HepG2 (cell line): ENCODE measurements around the gene HAUS5. TPM values are rescaled to one million over a fixed set of nuclear protein-coding genes. Genes with fewer than 3 reads are reported as not detected.

Source experiments
- ATAC-seq: fragments of 200-7000 bp; cut with Tn5 transposase; 3 replicates; pipeline ENCODE4 v1.9.1; 2020; ENCODE audit warnings: mild to moderate bottlenecking, moderate library complexity
- BruUV-seq: library from RNA; stranded (reverse); fragments of 400-500 nt; replicated peaks from 2 replicates; lab custom pipeline; 2021; lab: Mats Ljungman, UMichigan
- CTCF ChIA-PET: fragments of 300-600 bp; formaldehyde crosslinking; extraction: SDS; loops from one replicate; lab custom pipeline; 2021; ENCODE audit warnings: low total read pairs, inconsistent platforms, low intra/inter-chr PET ratio; lab: Yijun Ruan, JAX
- POLR2A ChIA-PET: fragments of 350-600 bp; sonication (Branson Sonifier 250); formaldehyde crosslinking; loops from one replicate; lab custom pipeline; 2020; ENCODE audit warnings: antibody characterized with exemption, inconsistent platforms; lab: Yijun Ruan, JAX
- DNase-seq: peaks from one replicate; pipeline ENCODE4 v3.0.0-alpha.2; 2015; ENCODE audit warnings: low spot score
- FAIRE-seq: peaks from 3 replicates; lab custom pipeline; 2011; peaks lifted over from hg19 to GRCh38; lab: Jason Lieb, UNC
- H2AFZ ChIP-seq: one replicate; pipeline ENCODE4 v1.6.1; 2011; ENCODE audit warnings: low read length, inconsistent platforms
- H3K27ac ChIP-seq: fragments of 300-600 bp; 3 replicates; pipeline ENCODE4 v1.8.0; 2011; ENCODE audit warnings: mixed run types, mild to moderate bottlenecking, mixed read lengths, low read length, inconsistent platforms; ENCODE audit not compliant: insufficient read depth; ENCODE audit errors: extremely low read length
- H3K27me3 ChIP-seq, 2 experiments: fragments of 200-600 bp in 1 of 2; 2 replicates in 1 of 2; 3 replicates in 1 of 2; pipeline versions ENCODE4 v1.6.0 to v1.8.0; 2011; ENCODE audit warnings: low read length in 2 of 2, mild to moderate bottlenecking in 2 of 2, moderate library complexity in 2 of 2, inconsistent platforms in 1 of 2; ENCODE audit not compliant: insufficient read depth in 2 of 2, control insufficient read depth in 1 of 2
- H3K36me3 ChIP-seq, 2 experiments: fragments of 200-600 bp in 1 of 2; replicated peaks in 1 of 2; 2 replicates in 1 of 2; 3 replicates in 1 of 2; pipeline versions ENCODE4 v1.5.1 to v1.8.0; 2011; ENCODE audit warnings: low read length in 2 of 2, inconsistent platforms in 1 of 2; ENCODE audit not compliant: insufficient read depth in 2 of 2, control insufficient read depth in 1 of 2
- H3K4me1 ChIP-seq: 2 replicates; pipeline ENCODE4 v1.5.1; 2012; ENCODE audit warnings: low read length, inconsistent platforms; ENCODE audit not compliant: insufficient read depth
- H3K4me2 ChIP-seq: 2 replicates; pipeline ENCODE4 v1.6.0; 2011; ENCODE audit warnings: low read depth, low read length, inconsistent platforms
- H3K4me3 ChIP-seq, 3 experiments: fragments of 200-600 bp in 1 of 3; sonication (generic), shearing (Covaris generic) in 1 of 3; replicated peaks in 1 of 3; 2 replicates each; pipeline ENCODE4 v1.5.1; 2011 to 2016; ENCODE audit warnings: low read length in 3 of 3, inconsistent platforms in 2 of 3, low read depth in 2 of 3, mild to moderate bottlenecking in 2 of 3, control low read depth in 1 of 3, mixed read lengths in 1 of 3; ENCODE audit not compliant: insufficient read depth in 1 of 3
- H3K79me2 ChIP-seq: one replicate; pipeline ENCODE4 v1.6.1; 2011; ENCODE audit warnings: low read length, inconsistent platforms; ENCODE audit not compliant: insufficient read depth
- H3K9ac ChIP-seq: 2 replicates; pipeline ENCODE4 v1.6.0; 2011; ENCODE audit warnings: mild to moderate bottlenecking, low read depth, low read length, inconsistent platforms; ENCODE audit not compliant: insufficient read depth
- H3K9me3 ChIP-seq: 2 replicates; pipeline ENCODE4 v1.5.1; 2012; ENCODE audit warnings: mild to moderate bottlenecking, low read length
- H4K20me1 ChIP-seq: 2 replicates; pipeline ENCODE4 v1.6.0; 2011; ENCODE audit warnings: inconsistent platforms, mild to moderate bottlenecking, low read length, moderate library complexity; ENCODE audit not compliant: insufficient read depth
- HNRNPK ChIP-seq: fragments of 200-400 bp; formaldehyde crosslinking; IDR thresholded peaks from 2 replicates; pipeline ENCODE4 v1.6.1; 2018; ENCODE audit warnings: low read length, low read depth, moderate library complexity, mild to moderate bottlenecking; ENCODE audit not compliant: poor library complexity, severe bottlenecking
- KDM4B ChIP-seq: sonication (generic); formaldehyde crosslinking; IDR thresholded peaks from 2 replicates; pipeline ENCODE4 v1.4.0; 2020; ENCODE audit warnings: missing genetic modification reagents
- ZMYM3 ChIP-seq: sonication (generic); formaldehyde crosslinking; IDR thresholded peaks from 2 replicates; pipeline ENCODE4 v1.5.1; 2020; ENCODE audit warnings: mild to moderate bottlenecking, missing genetic modification reagents
- ZNF383 ChIP-seq: sonication (generic); formaldehyde crosslinking; IDR thresholded peaks from 2 replicates; pipeline ENCODE4 v1.4.0; 2020; ENCODE audit warnings: missing genetic modification reagents, mild to moderate bottlenecking, borderline replicate concordance
- ZNF629 ChIP-seq: sonication (generic); formaldehyde crosslinking; conservative IDR thresholded peaks from 2 replicates; pipeline ENCODE4 v1.5.0; 2020; ENCODE audit warnings: missing genetic modification reagents
- ZNF768 ChIP-seq: sonication (generic); formaldehyde crosslinking; IDR thresholded peaks from 2 replicates; pipeline ENCODE4 v1.4.0; 2020; ENCODE audit warnings: missing genetic modification reagents
- ZSCAN25 ChIP-seq: sonication (generic); formaldehyde crosslinking; IDR thresholded peaks from 2 replicates; pipeline ENCODE4 v1.8.0; 2022; ENCODE audit warnings: mild to moderate bottlenecking, missing genetic modification reagents
- WGBS: methylation state at CpG from one replicate; pipeline ENCODE4 v1.1.6; 2017; ENCODE audit warnings: low lambda C conversion rate; 5-methylcytosine and 5-hydroxymethylcytosine counted together
- in situ Hi-C: cut with HindIII; loops from 2 replicates; pipeline ENCODE4 v1.10.0; 2017; ENCODE audit warnings: low pct_unique_long_range_greater_than_20kb; ENCODE audit not compliant: extremely low pct_ligation_motif_present
- intact Hi-C: fragments of 100-400 bp; cut with micrococcal nuclease; formaldehyde crosslinking; loops from one replicate; pipeline ENCODE4 v1.10.0; 2022; ENCODE audit not compliant: unreplicated experiment
- polyA plus RNA-seq, 8 experiments: library from polyadenylated mRNA; depleted of rRNA in 3 of 8; stranded (reverse) in 7 of 8; unstranded in 1 of 8; fragments of >200 nt; fragmentation: Illumina TruSeq in 4 of 8; extraction: Trizol in 4 of 8; gene quantifications; 2 replicates each; pipeline versions ENCODE4 v1.2.1 to v1.2.3, GENCODE V29; 2011 to 2016; ENCODE audit warnings: low read depth in 4 of 8, missing spikeins in 1 of 8, mixed read lengths in 1 of 8; ENCODE audit not compliant: insufficient read depth in 1 of 8
- total RNA-seq, 5 experiments: library from RNA; depleted of rRNA; stranded (reverse); fragments of >200 nt; fragmentation: Illumina TruSeq; extraction: Trizol; gene quantifications; 2 replicates each; pipeline ENCODE4 v1.2.3, GENCODE V29; 2016; ENCODE audit warnings: low read depth in 1 of 5
- TF ChIP-seq, protein P1 (sequence below): sonication (generic); formaldehyde crosslinking; IDR thresholded peaks from 2 replicates; pipeline ENCODE4 v1.8.1; 2022; ENCODE audit warnings: low read depth, mild to moderate bottlenecking, missing genetic modification reagents

Gene HAUS5
- total and polyA plus RNA-seq, 2 of the 13 experiments (the other 11 are each of a cell fraction or from before 2014, with no cell fraction given), result 10.3 to 17.7 TPM

DNA sequence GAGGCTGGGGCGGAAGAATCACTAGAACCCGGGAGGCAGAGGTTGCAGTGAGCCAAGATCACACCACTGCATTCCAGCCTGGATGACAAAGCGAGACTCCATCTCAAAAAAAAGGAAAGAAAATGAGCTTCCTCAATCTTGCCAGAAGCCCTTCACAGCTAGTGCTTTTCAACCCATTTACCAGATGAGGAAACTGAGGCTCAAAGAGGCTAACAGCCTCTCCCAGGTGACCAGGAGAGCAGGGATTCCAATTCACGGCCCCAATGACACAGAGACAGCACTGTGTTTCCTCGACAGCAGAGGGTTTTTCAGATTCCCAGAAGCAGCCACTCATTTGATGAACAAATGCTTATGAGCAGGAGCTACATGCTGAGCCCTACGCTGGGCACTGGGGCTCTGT is 57.0 kb downstream of the HAUS5 start:
- 0 out of 5 replicates have a peak, but pooled peaks cover 0 to 4% of the 10 kb centered on the region in 2 experiments for H3K27me3 ChIP-seq
- H4K20me1 ChIP-seq, result no peaks in the 10 kb centered on the region
- peaks cover 41% of the 10 kb centered on the region for H3K4me1 ChIP-seq
- no peaks in the 10 kb centered on the region for H3K9me3 ChIP-seq
- intact Hi-C loops (no loop called here), in situ Hi-C loops (no loop called here)
- ChIA-PET POLR2A (no interaction called here), CTCF (no interaction called here)
- H3K27ac ChIP-seq, result no peak overlapping the region
- H2AFZ ChIP-seq, result no peak overlapping the region
- FAIRE-seq, result no peak
- H3K79me2 ChIP-seq, result no peaks in the 10 kb centered on the region
- no peak overlapping the region for H3K4me2 ChIP-seq
- ATAC-seq, result no peak
- no peak overlapping the region for H3K9ac ChIP-seq
- no TSS peak for BruUV-seq
- no peak for DNase-seq
- no peak overlapping the region for H3K4me3 ChIP-seq
- TF ChIP-seq ZNF629 (CRISPR knock-in tag) (peak; percentile 89), ZMYM3 (CRISPR knock-in tag) (0 out of 2 replicates have a peak, but pooled peaks have one; percentile 11)
- TF ChIP-seq, protein P1, sequence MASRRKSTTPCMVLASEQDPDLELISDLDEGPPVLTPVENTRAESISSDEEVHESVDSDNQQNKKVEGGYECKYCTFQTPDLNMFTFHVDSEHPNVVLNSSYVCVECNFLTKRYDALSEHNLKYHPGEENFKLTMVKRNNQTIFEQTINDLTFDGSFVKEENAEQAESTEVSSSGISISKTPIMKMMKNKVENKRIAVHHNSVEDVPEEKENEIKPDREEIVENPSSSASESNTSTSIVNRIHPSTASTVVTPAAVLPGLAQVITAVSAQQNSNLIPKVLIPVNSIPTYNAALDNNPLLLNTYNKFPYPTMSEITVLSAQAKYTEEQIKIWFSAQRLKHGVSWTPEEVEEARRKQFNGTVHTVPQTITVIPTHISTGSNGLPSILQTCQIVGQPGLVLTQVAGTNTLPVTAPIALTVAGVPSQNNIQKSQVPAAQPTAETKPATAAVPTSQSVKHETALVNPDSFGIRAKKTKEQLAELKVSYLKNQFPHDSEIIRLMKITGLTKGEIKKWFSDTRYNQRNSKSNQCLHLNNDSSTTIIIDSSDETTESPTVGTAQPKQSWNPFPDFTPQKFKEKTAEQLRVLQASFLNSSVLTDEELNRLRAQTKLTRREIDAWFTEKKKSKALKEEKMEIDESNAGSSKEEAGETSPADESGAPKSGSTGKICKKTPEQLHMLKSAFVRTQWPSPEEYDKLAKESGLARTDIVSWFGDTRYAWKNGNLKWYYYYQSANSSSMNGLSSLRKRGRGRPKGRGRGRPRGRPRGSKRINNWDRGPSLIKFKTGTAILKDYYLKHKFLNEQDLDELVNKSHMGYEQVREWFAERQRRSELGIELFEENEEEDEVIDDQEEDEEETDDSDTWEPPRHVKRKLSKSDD (CRISPR knock-in tag), result no peak
- H3K36me3 ChIP-seq, result no peaks in the 10 kb centered on the region
- 70% methylated on average over 6 of the region's 6 CpGs for WGBS

DNA sequence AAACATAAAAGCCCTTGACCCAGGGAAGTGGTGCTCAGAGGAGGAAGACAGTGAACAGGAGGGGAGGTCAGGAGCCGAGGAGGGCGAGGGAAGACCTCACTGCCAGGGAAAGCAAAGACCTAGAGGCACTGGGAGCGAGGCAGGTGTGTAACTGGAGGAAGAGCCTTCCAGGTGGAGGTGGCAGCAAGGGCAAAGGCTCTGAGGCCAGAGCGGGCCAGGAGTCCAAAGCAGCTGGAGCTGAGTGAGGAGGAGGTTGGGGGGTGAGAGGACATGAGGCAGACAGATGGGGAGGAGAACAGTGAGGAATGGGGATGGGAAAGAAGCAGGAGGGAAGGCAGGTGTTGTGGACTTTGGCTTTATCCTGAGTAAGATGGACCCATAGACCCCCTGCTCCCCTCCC is 57.4 kb downstream of the HAUS5 start:
- no peak for DNase-seq
- Histone ChIP-seq H3K4me2 (no peak overlapping the region), H3K9me3 (no peaks in the 10 kb centered on the region), H3K36me3 (no peaks in the 10 kb centered on the region), H3K4me3 (no peak overlapping the region), H3K79me2 (no peaks in the 10 kb centered on the region), H2AFZ (no peak overlapping the region), H3K9ac (no peak overlapping the region), H3K4me1 (peaks cover 41% of the 10 kb centered on the region), H3K27me3 (0 out of 5 replicates have a peak, but pooled peaks cover 0 to 4% of the 10 kb centered on the region in 2 experiments), H4K20me1 (no peaks in the 10 kb centered on the region), H3K27ac (no peak overlapping the region)
- intact Hi-C loops (no loop called here), in situ Hi-C loops (no loop called here)
- no peak for ATAC-seq
- FAIRE-seq, result no peak
- BruUV-seq, result no TSS peak
- no peak for TF ChIP-seq ZNF383 (CRISPR knock-in tag)
- TF ChIP-seq ZNF768, result 0 out of 2 replicates have a peak, but pooled peaks have one; percentile 11
- peak; percentile 53 for TF ChIP-seq HNRNPK
- 0 out of 2 replicates have a peak, but pooled peaks have one; percentile 5 for TF ChIP-seq ZMYM3 (CRISPR knock-in tag)
- no peak for TF ChIP-seq KDM4B (CRISPR knock-in tag)
- TF ChIP-seq ZSCAN25 (CRISPR knock-in tag), result 0 out of 2 replicates have a peak, but pooled peaks have one; percentile 60
- POLR2A ChIA-PET, result no interaction called here
- WGBS, result 50% methylated on average over 4 of the region's 4 CpGs
- CTCF ChIA-PET, result no interaction called here
